ENCODE data around the gene ORMDL3. TPM values are rescaled to one million over a fixed set of nuclear protein-coding genes. Genes with fewer than 3 reads are reported as not detected.

ORMDL3 gene
- total RNA-seq, 1 donor from 2014 or later, result 66.1 TPM

DNA sequence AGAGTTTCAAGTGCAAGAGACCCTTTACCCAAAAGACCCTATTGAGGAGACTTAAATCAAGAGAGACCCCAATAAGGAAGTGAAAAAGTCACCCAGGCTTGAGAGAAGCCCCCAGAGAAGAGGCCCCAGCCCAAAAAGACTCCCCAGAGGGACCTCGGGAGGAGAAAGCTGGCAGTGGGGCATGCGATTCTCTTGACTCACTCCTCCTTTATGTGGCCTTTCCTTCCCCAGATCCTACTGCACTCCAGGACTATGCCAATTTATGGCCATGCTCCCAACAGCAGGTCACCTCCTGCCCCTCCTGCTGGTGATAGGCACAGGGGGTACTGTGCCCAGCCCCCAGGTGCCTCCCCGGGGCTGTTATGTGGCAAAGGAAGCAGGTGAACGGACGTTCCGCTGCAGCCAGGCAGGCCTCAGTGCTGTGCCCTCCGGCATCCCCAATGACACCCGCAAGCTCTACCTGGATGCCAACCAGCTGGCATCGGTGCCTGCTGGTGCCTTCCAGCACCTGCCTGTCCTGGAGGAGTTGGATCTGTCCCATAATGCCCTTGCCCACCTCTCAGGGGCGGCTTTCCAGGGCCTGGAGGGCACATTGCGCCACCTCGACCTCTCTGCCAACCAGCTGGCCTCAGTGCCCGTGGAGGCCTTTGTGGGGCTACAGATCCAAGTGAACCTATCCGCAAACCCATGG lies 16.4 kb upstream of the ORMDL3 start:
- Mint-ChIP-seq H3K9me3 (no peaks in the 10 kb centered on the region), H3K27me3 (ENCODE audit: low read depth) (no peaks in the 10 kb centered on the region), H3K4me1 (ENCODE audit: low read depth) (peaks cover 23% of the 10 kb centered on the region), H3K27ac (no peak overlapping the region), H3K4me3 (ENCODE audit: low read depth) (no peak overlapping the region), H3K36me3 (ENCODE audit: low read depth) (no peaks in the 10 kb centered on the region)
- intact Hi-C loops (cut with micrococcal nuclease), result no loop called here
- no peak for DNase-seq (ENCODE audit: low spot score)

DNA sequence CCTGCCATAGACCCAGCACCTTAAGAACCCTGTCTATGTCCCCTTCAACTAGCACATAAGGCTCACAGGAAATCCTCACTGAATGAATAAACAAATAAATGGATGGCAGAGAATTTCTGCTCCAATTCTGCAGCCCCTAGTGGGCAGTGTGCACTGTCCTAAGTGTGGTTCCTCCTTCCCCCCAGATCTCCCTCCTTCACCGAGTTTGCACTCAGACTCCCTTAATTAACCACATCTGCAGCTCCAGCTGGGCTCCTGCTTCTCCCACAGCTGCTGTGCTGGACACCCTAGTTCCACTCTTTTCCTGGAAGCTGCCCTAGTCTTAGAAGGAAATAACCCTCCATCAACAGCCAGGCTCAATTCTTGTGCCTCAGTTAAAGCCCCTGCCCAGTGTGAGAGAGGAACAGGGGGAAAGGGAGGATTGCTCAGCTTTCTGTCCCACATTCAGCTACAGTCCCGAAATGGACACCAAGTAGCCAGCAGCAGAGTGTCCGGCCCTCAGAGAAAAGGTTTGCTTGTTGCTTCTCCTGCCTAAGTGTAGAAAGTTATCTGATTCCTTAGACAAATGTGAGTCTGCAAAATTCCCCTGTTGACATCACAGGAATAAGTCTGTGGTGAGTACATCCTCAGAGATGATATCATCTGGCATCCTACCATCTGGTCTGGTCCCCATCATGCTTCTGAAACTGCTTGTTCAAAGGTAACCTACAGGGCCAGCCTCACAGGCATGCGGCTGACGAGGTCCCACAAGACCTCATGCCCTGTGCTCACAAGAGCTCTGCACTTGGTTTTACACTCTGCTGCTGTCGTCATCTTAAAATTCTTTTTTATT lies 12.4 kb upstream of the ORMDL3 start:
- Mint-ChIP-seq H3K9me3 (no peaks in the 10 kb centered on the region), H3K4me1 (ENCODE audit: low read depth) (peaks cover 22% of the 10 kb centered on the region), H3K4me3 (ENCODE audit: low read depth) (peak overlapping the region; percentile 38), H3K36me3 (ENCODE audit: low read depth) (no peaks in the 10 kb centered on the region), H3K27ac (peak overlapping the region; percentile 80), H3K27me3 (ENCODE audit: low read depth) (no peaks in the 10 kb centered on the region)
- intact Hi-C loops (cut with micrococcal nuclease), result no loop called here
- peak; percentile 50 for DNase-seq (ENCODE audit: low spot score)

DNA sequence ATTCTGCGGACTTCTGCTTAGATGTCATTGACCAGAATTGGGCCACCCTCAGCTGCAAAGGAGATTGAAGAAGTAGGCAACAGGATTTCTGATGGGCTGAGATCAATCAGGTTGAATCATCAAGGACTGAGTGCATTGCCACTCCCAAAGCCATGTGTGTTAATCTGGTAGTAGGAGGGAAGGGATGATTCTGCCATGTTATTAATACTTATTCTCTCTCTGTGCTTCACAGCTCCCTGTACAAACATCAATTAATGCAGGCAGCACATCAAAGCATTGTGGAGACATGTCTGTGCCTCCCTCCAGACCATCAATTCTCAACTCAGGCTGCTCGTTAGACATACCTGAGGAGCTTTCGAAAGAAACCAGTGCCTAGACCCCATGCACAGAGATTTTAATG lies 11.7 kb upstream of the ORMDL3 start:
- intact Hi-C loops (cut with micrococcal nuclease), result no loop called here
- Mint-ChIP-seq H3K36me3 (ENCODE audit: low read depth) (no peaks in the 10 kb centered on the region), H3K9me3 (no peaks in the 10 kb centered on the region), H3K4me1 (ENCODE audit: low read depth) (peaks cover 22% of the 10 kb centered on the region), H3K27me3 (ENCODE audit: low read depth) (no peaks in the 10 kb centered on the region), H3K27ac (no peak overlapping the region), H3K4me3 (ENCODE audit: low read depth) (no peak overlapping the region)
- DNase-seq (ENCODE audit: low spot score), result no peak

DNA sequence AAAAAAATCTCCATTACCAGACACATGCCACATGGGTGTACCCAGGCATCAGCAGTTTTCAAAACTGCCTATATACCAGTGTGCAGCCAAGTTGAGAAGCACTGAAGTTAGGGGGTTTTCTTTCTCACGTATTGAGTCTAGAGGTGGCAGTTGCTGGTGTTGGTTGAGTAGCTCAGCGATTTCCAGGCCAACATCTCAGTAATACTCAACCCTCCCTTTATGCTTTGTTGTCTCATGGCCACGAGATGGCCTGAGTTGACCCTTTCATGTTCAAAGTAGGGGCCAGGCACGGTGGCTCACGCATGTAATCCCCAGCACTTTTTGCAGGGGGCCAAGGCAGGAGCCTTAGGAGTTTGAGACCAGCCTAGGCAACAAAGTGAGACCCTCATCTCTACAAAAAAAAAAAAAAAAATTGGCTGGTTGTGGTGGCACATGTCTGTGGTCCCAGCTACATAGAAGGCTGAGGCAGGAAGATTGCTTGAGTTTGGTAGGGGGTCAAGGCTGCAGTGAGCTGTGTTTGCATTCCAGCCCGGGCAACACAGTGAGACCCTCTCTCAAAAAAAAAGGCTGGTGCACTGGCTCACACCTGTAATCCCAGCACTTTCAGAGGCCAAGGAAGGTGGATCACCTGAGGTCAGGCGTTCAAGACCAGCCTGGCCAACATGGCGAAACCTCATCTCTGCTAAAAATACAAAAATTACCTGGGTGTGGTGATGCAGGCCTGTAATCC lies 10.9 kb upstream of the ORMDL3 start:
- H3K27ac Mint-ChIP-seq, result no peak overlapping the region
- H3K9me3 Mint-ChIP-seq, result no peaks in the 10 kb centered on the region
- intact Hi-C loops (cut with micrococcal nuclease), result no loop called here
- H3K4me3 Mint-ChIP-seq (ENCODE audit: low read depth), result no peak overlapping the region
- H3K36me3 Mint-ChIP-seq (ENCODE audit: low read depth), result no peaks in the 10 kb centered on the region
- no peaks in the 10 kb centered on the region for H3K27me3 Mint-ChIP-seq (ENCODE audit: low read depth)
- no peak for DNase-seq (ENCODE audit: low spot score)
- H3K4me1 Mint-ChIP-seq (ENCODE audit: low read depth), result peaks cover 22% of the 10 kb centered on the region

GRCh38 chr17:39937447-39937846 lies 10.0 kb upstream of the ORMDL3 start:
- intact Hi-C loops (cut with micrococcal nuclease), result no loop called here
- Mint-ChIP-seq H3K36me3 (ENCODE audit: low read depth) (no peaks in the 10 kb centered on the region), H3K9me3 (no peaks in the 10 kb centered on the region), H3K27me3 (ENCODE audit: low read depth) (no peaks in the 10 kb centered on the region), H3K27ac (no peak overlapping the region), H3K4me1 (ENCODE audit: low read depth) (peaks cover 22% of the 10 kb centered on the region), H3K4me3 (ENCODE audit: low read depth) (no peak overlapping the region)
- DNase-seq (ENCODE audit: low spot score), result no peak

DNA sequence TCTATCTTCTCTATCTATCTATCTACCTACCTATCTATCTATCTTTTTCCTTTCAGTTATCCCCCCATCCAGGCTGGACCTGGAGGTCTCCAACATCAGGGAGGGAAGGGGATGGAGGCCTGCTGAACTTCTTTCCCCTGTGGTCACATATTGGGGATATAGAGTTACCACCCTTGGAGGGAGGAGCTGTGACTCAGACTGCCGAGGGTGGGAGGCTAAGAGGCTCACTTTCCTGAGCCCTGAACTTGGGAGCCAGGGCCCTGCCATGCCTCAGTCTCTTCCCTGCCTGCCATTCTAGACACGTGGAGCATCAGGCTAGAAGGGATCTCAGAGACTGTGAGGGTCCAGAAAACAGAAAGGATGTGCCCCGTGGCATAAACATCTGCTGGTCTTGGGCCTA lies 8.5 kb upstream of the ORMDL3 start:
- Mint-ChIP-seq H3K4me3 (ENCODE audit: low read depth) (no peak overlapping the region), H3K9me3 (no peaks in the 10 kb centered on the region), H3K4me1 (ENCODE audit: low read depth) (peaks cover 19% of the 10 kb centered on the region), H3K27ac (no peak overlapping the region), H3K36me3 (ENCODE audit: low read depth) (no peaks in the 10 kb centered on the region), H3K27me3 (ENCODE audit: low read depth) (no peaks in the 10 kb centered on the region)
- intact Hi-C loops (cut with micrococcal nuclease), result no loop called here
- DNase-seq (ENCODE audit: low spot score), result no peak

GRCh38 chr17:39934324-39934723 lies 6.9 kb upstream of the ORMDL3 start:
- Mint-ChIP-seq H3K4me3 (ENCODE audit: low read depth) (no peak overlapping the region), H3K4me1 (ENCODE audit: low read depth) (peaks cover 11% of the 10 kb centered on the region), H3K9me3 (no peaks in the 10 kb centered on the region), H3K27me3 (ENCODE audit: low read depth) (no peaks in the 10 kb centered on the region), H3K36me3 (ENCODE audit: low read depth) (no peaks in the 10 kb centered on the region), H3K27ac (no peak overlapping the region)
- DNase-seq (ENCODE audit: low spot score), result no peak
- intact Hi-C loops (cut with micrococcal nuclease), result no loop called here

DNA sequence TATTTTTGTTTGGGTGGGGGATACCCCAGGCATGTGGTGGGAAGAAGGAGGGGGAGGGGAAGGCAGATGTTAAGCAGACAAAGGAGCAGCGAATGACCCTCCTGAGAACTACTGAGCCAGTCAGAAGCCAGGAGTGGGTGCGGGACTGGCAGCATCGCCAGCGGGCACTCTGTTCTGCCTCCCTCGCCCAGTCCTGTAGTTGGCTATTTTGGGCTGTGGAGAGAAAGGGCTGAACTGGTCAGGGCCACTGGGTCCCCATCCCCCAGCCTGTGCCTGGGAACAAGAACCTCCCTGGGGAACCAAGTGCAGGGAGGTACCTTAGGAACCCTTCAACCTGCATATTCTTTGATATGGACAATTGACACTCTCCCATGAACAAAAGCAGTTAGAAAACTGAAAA lies 6.5 kb upstream of the ORMDL3 start:
- no peak overlapping the region for H3K27ac Mint-ChIP-seq
- H3K4me3 Mint-ChIP-seq (ENCODE audit: low read depth), result no peak overlapping the region

DNA sequence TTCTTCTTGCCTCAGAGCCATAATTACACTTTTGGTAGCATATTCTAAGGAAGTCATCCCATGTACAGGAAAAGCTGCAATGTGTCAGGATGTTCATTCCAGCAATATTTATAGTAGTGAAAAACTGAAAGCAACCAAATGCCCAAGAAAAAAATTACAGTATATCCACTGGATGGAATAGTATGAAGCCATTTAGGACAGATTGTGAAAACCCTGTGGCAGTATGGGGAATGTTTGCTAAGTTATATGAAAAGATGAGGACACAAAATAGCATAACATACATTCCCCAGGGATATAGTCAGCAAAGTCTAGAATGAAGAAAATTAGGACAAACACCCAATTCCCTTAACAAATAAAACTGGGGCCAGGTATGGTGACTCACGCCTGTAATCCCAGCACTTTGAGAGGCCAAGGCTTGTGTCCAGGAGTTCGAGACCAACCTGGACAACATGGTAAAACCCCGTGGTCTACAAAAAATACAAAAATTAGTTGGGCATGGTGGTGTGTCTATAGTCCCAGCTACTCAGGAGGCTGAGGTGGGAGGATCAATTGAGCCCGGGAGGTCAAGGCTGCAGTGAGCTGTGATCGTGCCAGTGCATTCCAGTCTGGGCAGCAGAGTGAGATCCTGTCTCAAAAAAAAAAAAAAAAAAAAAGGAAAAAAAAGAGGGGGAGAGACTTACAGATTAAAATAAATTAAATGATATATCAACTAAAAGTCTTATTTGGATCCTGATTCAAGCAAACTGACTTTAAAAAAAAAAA lies 2.4 kb upstream of the ORMDL3 start:
- Mint-ChIP-seq H3K9me3 (no peaks in the 10 kb centered on the region), H3K27me3 (ENCODE audit: low read depth) (no peaks in the 10 kb centered on the region), H3K36me3 (ENCODE audit: low read depth) (peaks cover 7% of the 10 kb centered on the region), H3K4me3 (ENCODE audit: low read depth) (no peak overlapping the region), H3K4me1 (ENCODE audit: low read depth) (peaks cover 25% of the 10 kb centered on the region), H3K27ac (no peak overlapping the region)
- no peak for DNase-seq (ENCODE audit: low spot score)
- intact Hi-C loops (cut with micrococcal nuclease), result loop anchor here (5.0 kb wide), 4 partner anchors 52 to 178 kb away; partner anchors contain the start of genes PSMD3 and ZPBP2

More for the DNA sequence above, 6.5 kb upstream of the ORMDL3 start:
- H3K36me3 Mint-ChIP-seq (ENCODE audit: low read depth), result no peaks in the 10 kb centered on the region
- no peaks in the 10 kb centered on the region for H3K27me3 Mint-ChIP-seq (ENCODE audit: low read depth)
- no peak for DNase-seq (ENCODE audit: low spot score)
- H3K9me3 Mint-ChIP-seq, result no peaks in the 10 kb centered on the region
- H3K4me1 Mint-ChIP-seq (ENCODE audit: low read depth), result peaks cover 7% of the 10 kb centered on the region
- intact Hi-C loops (cut with micrococcal nuclease), result no loop called here

DNA sequence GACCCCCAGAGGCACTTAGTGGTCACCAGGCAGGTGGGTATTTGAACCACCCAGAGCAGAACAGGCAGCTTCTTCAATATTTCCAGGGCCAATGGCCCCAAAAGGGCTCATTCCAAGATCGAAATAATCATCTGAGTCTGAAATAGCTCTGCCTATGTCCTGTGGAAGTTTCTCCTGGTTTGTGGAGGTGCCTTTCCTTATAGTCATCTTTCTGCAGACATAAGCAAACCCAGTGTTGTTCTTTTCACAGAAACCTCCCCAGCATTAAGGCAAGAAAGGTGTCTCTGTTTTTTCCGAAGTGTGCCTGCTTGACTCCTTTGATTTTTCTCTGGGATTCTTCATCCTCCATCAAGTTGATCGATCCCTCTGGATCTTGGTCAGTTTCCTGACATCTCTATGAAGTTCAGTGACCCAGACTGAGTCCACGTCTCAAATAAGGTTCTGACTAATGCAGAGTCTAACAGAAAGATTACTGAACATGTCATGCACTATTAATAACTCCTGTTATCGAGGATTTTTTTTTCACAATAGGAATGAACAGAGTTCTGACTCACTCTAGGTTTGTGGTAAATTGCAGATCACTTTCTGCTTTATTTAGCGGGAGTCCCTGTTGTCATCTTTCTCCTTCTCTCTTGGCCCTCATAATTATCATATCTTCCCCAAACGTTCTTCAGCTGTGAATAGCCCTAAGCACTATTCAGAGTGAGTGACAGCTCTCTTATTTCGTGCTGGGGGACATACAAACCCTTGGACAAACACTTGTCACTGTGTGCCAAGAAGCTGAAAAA lies 1.7 kb upstream of the ORMDL3 start:
- intact Hi-C loops (cut with micrococcal nuclease), result loop anchor here (5.0 kb wide), 4 partner anchors 53 to 177 kb away; partner anchors contain the start of genes PSMD3 and ZPBP2
- Mint-ChIP-seq H3K36me3 (ENCODE audit: low read depth) (peaks cover 15% of the 10 kb centered on the region), H3K4me3 (ENCODE audit: low read depth) (peak overlapping the region; percentile 45), H3K4me1 (ENCODE audit: low read depth) (peaks cover 32% of the 10 kb centered on the region), H3K27me3 (ENCODE audit: low read depth) (no peaks in the 10 kb centered on the region), H3K9me3 (no peaks in the 10 kb centered on the region), H3K27ac (no peak overlapping the region)
- DNase-seq (ENCODE audit: low spot score), result no peak

- no peak for DNase-seq (ENCODE audit: low spot score)
- Mint-ChIP-seq H3K27ac (peak overlapping the region; percentile 82), H3K36me3 (ENCODE audit: low read depth) (peaks cover 19% of the 10 kb centered on the region), H3K4me3 (ENCODE audit: low read depth) (peak overlapping the region; percentile 86), H3K9me3 (no peaks in the 10 kb centered on the region), H3K27me3 (ENCODE audit: low read depth) (no peaks in the 10 kb centered on the region), H3K4me1 (ENCODE audit: low read depth) (peaks cover 37% of the 10 kb centered on the region)
- intact Hi-C loops (cut with micrococcal nuclease), result loop anchor here (5.0 kb wide), 4 partner anchors 54 to 176 kb away; partner anchors contain the start of genes PSMD3 and ZPBP2
Observed at GRCh38 chr17:39927929-39928857, 792 bp upstream of the ORMDL3 start.
